GM12874 (cell line): Measurements from ENCODE around the gene SLC8A1.

Source experiments
- CTCF ChIP-seq: IDR thresholded peaks from 2 replicates; pipeline ENCODE4 v1.5.1; 2011; ENCODE audit warnings: low read depth, mild to moderate bottlenecking, control low read depth, low read length, moderate library complexity; ENCODE audit not compliant: insufficient read depth

The SLC8A1 gene

GRCh38 chr2:40451918-40452605, at the start of gene SLC8A1:
Gene SLC8A1, minus strand, starts transcription at chr2:40452090.
- no peak for TF ChIP-seq CTCF

GRCh38 chr2:40499437-40499836, 47.5 kb upstream of the SLC8A1 start:
- TF ChIP-seq CTCF, result no peak

DNA sequence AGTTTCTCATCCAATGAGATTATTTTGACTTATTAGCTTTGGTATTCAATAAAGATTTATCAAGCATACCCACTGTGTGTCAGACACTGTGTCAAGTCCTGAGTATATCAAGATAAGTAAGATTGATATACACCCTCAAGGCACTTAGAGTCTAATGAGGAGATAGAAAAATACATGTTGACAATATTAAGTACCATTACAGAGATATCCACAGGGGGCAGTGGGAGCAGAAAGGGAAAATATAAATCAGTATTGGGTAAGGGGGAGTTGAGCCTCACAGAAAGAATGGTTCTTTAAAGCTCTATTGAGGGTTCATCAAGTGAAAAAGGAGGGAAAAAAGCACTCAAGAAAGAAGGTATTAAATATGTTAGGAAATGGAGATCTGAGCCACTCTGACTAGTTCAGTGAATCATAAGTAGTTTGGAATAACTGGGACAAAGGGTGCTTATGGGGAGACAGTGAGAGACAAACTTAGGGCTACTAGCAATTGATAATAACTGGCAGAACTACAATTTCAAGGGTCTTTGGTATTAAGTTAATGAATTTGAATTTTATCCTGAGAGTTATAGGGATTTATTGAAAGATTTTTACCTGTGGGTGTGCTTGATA, 45.5 kb upstream of the SLC8A1 start:
- TF ChIP-seq CTCF, result no peak

DNA sequence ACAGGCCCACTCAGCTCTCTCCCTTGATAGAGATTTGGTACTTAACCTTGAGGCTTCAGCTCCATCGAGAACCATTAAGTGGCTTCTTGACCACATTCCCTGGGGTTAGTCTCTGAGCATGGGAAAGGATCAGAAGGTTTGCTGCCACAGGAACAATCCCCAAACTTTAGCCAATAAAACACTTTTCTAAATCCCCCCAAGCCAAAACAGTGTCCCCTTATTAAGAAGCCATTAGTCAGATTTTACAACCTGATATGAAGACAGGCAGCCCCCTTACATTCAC, 37.7 kb upstream of the SLC8A1 start:
- TF ChIP-seq CTCF, result no peak

- no peak for TF ChIP-seq CTCF
Measured at GRCh38 chr2:40488927-40489677, 37.2 kb upstream of the SLC8A1 start.

GRCh38 chr2:40488101-40488601, 36.3 kb upstream of the SLC8A1 start:
- no peak for TF ChIP-seq CTCF

DNA sequence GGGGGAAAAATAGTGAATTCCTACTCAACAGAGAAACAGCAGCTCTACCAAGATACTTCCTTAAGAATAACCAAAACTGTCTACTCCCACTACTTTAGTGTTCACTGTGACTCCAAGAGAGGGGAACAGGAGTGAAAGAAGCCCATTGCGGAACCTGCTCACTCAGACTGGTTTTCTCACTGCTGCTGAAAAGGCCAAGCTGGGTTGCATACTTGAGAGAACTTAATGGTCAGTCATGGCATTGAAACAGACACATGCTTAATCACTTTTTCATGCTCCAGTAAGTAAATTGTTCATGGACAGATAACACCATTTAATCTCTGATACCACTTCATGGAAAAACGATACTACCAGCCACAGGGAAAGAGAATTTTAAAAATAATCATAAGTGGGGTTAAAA, 35.7 kb upstream of the SLC8A1 start:
- no peak for TF ChIP-seq CTCF
